ENCODE data around the gene CDCP2. TPM values are rescaled to one million over a fixed set of nuclear protein-coding genes. Genes with fewer than 3 reads are reported as not detected.
"Not testable (repeated sequence)": the region's sequence is repeated elsewhere in the genome, so short reads cannot be mapped to it uniquely, and the experiment has no call there.

CDCP2 gene
- total RNA-seq, 1 donor from 2014 or later: not detected

GRCh38 chr1:54100500-54100899, 52.3 kb downstream of the CDCP2 start:
- Histone ChIP-seq H3K4me3 (ENCODE audit: low read depth, low read length) (no peak overlapping the region), H3K36me3 (ENCODE audit: control insufficient read depth, insufficient read depth, low read length) (peaks cover 2% of the 10 kb centered on the region), H3K27me3 (ENCODE audit: control insufficient read depth, insufficient read depth, low read length) (no peaks in the 10 kb centered on the region)
- FAIRE-seq (no peak), DNase-seq (ENCODE audit: low read depth) (no peak)
- TF ChIP-seq CTCF (IDR thresholded peaks at IDR 0.05; ENCODE audit: insufficient read depth, low read length, severe bottlenecking): no peak

- no peak for FAIRE-seq
- TF ChIP-seq CTCF (IDR thresholded peaks at IDR 0.05; ENCODE audit: insufficient read depth, low read length, severe bottlenecking): no peak
- Histone ChIP-seq H3K36me3 (ENCODE audit: control insufficient read depth, insufficient read depth, low read length) (peaks cover 2% of the 10 kb centered on the region), H3K27me3 (ENCODE audit: control insufficient read depth, insufficient read depth, low read length) (no peaks in the 10 kb centered on the region), H3K4me3 (ENCODE audit: low read depth, low read length) (no peak overlapping the region)
- no peak for DNase-seq (ENCODE audit: low read depth)
These were observed 53.7 kb downstream of the CDCP2 start for GRCh38 chr1:54099061-54099610.

- FAIRE-seq: no peak
- no peak for TF ChIP-seq CTCF (IDR thresholded peaks at IDR 0.05; ENCODE audit: insufficient read depth, low read length, severe bottlenecking)
- no peaks in the 10 kb centered on the region for H3K27me3 ChIP-seq (ENCODE audit: control insufficient read depth, insufficient read depth, low read length)
These were observed 55.9 kb downstream of the CDCP2 start for GRCh38 chr1:54096877-54097240.

GRCh38 chr1:54096227-54096876, 56.4 kb downstream of the CDCP2 start:
- FAIRE-seq (no peak), DNase-seq (ENCODE audit: low read depth) (no peak)
- TF ChIP-seq CTCF (IDR thresholded peaks at IDR 0.05; ENCODE audit: insufficient read depth, low read length, severe bottlenecking): no peak
- no peaks in the 10 kb centered on the region for H3K27me3 ChIP-seq (ENCODE audit: control insufficient read depth, insufficient read depth, low read length)
- H3K36me3 ChIP-seq (ENCODE audit: control insufficient read depth, insufficient read depth, low read length): peaks cover 2% of the 10 kb centered on the region
- H3K4me3 ChIP-seq (ENCODE audit: low read depth, low read length): no peak overlapping the region

More at GRCh38 chr1:54096877-54097240, 55.9 kb downstream of the CDCP2 start:
- DNase-seq (ENCODE audit: low read depth): no peak
- Histone ChIP-seq H3K36me3 (ENCODE audit: control insufficient read depth, insufficient read depth, low read length) (peaks cover 2% of the 10 kb centered on the region), H3K4me3 (ENCODE audit: low read depth, low read length) (no peak overlapping the region)

- FAIRE-seq (peak; percentile 7), DNase-seq (ENCODE audit: low read depth) (no peak)
- no peak for TF ChIP-seq CTCF (IDR thresholded peaks at IDR 0.05; ENCODE audit: insufficient read depth, low read length, severe bottlenecking)
- no peaks in the 10 kb centered on the region for H3K27me3 ChIP-seq (ENCODE audit: control insufficient read depth, insufficient read depth, low read length)
- no peak overlapping the region for H3K4me3 ChIP-seq (ENCODE audit: low read depth, low read length)
- H3K36me3 ChIP-seq (ENCODE audit: control insufficient read depth, insufficient read depth, low read length): peaks cover 2% of the 10 kb centered on the region
These were observed 57.1 kb downstream of the CDCP2 start for GRCh38 chr1:54095546-54096226.

GRCh38 chr1:54094730-54095105, 58.1 kb downstream of the CDCP2 start:
- H3K27me3 ChIP-seq (ENCODE audit: control insufficient read depth, insufficient read depth, low read length); H3K36me3 ChIP-seq (ENCODE audit: control insufficient read depth, insufficient read depth, low read length); H3K4me3 ChIP-seq (ENCODE audit: low read depth, low read length); FAIRE-seq; DNase-seq (ENCODE audit: low read depth): not testable (repeated sequence)

All from bronchial epithelial cell (primary cell).